ENCODE measurements around the gene MICU2.
"Not testable (repeated sequence)": the region's sequence is repeated elsewhere in the genome, so short reads cannot be mapped to it uniquely, and the experiment has no call there.

MICU2 gene

DNA sequence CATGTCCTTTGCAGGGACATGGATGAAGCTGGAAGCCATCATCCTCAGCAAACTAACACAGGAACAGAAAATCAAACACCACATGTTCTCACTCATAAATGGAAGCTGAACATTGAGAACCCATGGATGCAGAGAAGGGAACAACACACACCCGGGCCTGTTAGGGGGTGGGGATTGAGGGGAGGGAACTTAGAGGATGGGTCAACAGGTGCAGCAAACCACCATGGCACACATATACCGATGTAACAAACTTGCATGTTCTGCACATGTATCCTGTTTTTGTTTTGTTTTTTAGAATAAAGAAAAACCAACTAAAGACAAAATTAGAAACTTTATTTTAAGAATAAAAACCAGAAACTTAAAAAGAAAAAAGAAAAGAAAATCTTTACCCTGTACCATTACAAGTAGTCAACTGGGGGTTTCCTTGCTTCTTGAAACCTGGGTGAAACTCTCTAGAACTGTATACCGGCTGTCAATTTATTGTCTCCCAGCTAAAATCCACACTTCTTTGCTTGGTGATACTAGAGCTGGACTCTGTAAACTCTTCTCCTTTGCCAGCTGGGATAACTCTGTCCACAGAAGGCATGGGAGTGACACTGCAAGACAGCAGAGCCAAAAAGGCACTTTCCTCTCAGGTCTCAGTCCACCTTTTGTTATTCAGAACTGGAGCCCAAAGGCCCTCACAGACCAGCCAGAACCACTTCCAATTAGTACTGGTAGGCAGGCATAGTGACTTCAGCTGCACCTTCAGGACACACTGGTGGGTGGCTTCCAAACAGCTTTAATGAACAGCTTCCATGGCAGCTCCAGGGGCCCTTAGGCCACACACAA is 9.0 kb downstream of the MICU2 start:
- no peak for DNase-seq (ENCODE audit: low read depth)

DNA sequence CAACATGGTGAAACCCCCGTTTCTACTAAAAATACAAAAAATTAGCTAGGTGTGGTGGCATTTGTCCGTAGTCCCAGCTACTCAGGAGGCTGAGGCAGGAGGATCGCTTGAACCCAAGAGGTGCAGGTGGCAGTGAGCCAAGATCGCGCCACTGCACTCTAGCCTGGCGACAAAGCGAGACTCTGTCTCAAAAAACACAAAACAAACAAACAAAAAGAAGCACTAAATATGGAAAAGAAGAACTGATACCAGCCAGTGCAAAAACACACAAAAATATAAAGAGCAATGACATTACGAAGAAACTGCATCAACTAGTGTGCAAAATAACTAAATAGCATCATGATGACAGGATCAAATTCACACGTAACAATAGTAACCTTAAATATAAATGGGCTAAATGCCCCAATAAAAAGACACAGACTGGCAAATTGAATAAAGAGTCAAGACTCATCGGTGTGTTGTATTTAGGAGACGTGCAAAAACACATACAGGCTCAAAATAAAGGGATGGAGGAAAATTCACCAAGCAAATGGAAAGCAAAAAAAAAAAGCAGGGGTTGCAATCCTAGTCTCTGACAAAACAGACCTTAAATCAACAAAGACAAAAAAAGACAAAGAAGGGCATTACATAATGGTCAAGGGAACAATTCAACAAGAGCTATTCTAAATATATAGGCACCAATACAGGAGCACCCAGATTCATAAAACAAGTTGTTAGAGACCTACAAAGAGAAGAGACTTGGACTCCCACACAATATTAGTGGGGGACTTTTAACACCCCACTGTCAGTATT is 13.1 kb downstream of the MICU2 start:
- DNase-seq (ENCODE audit: low read depth): not testable (repeated sequence)

DNA sequence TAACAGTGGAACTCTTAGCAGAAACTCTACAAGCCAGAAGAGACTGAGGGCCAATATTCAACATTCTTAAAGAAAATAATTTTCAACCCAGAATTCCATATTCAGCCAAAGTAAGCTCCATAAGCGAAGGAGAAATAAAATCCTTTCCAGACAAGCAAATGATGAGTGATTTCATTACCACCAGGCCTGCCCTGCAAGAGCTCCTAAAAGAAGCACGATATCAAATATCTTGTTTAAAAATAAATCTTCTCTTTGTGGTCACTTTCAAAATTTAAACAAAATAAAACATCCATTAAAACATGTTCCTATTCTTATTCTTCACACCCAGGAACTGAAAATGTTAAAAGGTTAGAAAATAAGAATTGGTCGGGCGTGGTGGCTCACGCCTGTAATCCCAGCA is 13.7 kb downstream of the MICU2 start:
- no peak for DNase-seq (ENCODE audit: low read depth)

GRCh38 chr13:21589510-21589909 is 14.5 kb downstream of the MICU2 start:
- DNase-seq (ENCODE audit: low read depth): not testable (repeated sequence)

DNA sequence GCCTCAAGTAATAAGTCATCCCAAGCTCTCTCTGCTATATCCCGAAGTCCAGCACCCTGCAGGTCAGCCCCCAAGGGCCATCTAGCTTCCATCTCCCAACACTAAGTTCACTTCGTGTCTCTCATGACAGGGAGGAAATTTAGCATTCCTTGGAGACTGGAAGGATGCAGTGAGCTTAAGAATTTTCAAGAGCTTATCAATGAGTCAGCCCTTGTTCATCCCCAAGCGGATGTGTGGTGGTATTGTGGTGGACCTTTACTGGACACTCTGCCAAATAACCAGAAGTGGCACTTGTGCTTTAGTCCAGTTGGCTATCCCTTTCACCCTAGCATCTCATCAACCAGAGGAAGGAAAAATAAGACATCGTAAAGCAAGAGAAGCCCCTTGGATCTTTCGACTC is 15.6 kb downstream of the MICU2 start:
- not testable (repeated sequence) for DNase-seq (ENCODE audit: low read depth)

DNA sequence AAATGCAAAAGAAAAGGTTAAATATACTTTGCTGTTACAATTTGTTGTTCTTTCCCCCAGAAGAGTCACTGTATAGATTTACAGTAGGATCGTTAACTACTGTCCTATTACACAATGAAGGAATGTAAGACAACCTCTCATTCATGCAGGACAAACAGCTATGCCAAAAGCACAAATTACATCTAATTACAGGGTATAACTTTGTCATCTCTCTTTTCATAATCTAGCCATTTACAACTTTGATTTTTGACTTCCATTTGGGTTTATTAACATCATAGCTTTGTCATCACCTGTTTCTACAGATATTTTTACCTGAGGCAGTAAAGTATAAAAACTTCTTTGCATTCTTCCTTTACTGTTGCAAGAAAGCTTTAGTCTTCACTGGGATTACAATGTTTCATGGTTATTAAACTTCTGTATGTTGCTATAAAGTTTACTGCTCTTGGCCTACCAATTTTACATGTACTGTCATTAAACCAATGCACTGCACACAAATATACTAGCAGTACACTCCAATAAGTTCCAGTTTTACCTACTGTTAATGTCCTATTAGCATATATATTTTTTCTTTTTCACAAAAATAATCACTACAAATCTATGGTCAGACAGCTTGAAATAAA is 18.9 kb downstream of the MICU2 start:
- DNase-seq (ENCODE audit: low read depth): no peak

DNA sequence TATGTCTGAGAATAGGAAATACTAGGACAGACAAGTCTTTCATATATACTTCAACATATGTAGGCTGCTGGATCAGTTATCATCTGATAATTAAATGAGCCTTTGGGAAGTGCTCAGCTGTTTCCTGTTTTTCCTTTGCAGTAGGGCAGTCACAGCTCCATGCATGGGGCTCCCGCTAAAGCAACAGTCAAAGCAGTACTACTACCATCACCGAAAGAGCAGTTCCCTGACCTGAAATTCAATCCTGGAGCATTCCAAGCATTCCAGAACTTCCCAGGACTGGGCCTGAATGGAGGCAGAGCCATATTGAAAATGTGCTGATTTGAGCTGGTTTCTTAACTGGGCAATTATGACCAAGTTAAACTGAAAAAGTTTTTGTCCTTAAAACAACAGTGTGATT is 20.5 kb downstream of the MICU2 start:
- DNase-seq (ENCODE audit: low read depth): no peak

DNA sequence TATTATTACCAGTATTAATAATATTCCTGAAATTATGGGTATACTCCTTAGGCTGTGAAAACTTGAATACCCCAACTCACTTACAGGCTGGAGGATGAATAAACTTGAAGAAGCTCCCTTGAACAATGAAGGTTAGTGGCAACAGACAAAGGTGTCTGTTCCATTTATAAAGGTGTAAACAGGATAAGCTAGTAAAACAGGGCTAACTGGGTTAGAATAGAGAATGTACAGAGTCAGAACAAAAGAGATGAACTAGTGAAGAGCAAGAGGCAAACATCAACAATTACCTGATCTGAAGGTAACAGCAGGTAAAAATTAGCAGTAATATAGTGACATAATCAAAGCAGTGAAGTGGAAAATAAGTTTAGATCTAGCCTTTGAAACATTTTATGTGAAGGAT is 23.2 kb downstream of the MICU2 start:
- DNase-seq (ENCODE audit: low read depth): no peak

- DNase-seq (ENCODE audit: low read depth): no peak
These were observed 24.1 kb downstream of the MICU2 start for GRCh38 chr13:21579754-21580316.

DNA sequence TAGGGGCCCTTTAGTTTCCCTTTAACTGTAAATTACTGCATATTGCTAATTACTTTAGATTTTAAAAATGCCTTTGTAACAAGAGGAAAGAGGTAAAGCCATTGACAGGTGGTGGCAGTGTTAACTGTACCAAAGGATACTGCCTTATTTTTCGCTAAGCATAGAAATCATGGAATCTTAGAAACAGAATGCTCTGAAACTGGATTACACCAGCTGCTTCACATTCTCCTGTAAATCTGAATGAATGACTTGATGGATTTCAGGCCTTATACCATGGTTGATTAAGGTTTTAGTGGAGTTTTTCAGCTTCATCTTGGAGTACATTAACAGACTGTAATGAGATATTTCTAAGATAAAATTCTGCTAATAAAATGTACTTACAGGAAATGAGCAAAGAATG is 25.2 kb downstream of the MICU2 start:
- DNase-seq (ENCODE audit: low read depth): no peak

DNA sequence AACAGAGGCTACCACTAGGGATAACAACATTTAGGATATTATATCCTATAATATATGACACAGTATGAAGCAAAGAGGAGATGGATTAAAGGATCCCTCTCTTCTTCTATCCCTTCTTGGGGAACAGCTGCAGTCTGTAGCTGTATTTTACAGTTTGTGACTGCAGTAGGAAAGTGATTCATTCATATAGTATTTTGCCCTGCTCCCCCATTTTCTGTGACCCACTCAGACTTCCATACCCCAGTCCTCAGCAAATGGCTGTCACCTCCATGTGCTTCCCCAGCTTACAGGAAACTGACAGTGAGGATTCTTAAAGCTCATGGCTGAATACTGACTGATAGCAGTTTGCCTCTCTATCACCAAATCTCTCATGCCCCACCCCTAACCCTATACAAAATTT is 27.5 kb downstream of the MICU2 start:
- no peak for DNase-seq (ENCODE audit: low read depth)

GRCh38 chr13:21573920-21574712 is 29.9 kb downstream of the MICU2 start:
- no peak for DNase-seq (ENCODE audit: low read depth)

DNA sequence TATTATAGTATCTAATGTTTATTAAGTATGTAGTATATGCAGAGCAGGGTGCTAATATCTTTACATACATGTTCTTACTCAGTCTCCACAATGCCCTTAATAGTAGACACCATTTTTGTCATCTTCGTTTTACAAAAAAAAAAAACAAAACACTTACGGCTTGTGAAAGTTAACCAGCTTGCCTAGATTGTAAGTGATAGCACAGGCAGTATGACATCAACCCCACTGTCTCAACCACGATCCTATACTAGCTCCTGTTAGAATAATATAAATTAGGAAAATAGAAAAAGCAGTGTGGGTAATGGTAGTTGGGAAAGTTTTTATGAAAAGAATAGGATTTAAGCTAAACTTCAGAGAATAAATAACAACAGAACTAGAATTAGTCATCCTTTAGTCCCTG is 34.3 kb downstream of the MICU2 start:
- DNase-seq (ENCODE audit: low read depth): no peak

DNA sequence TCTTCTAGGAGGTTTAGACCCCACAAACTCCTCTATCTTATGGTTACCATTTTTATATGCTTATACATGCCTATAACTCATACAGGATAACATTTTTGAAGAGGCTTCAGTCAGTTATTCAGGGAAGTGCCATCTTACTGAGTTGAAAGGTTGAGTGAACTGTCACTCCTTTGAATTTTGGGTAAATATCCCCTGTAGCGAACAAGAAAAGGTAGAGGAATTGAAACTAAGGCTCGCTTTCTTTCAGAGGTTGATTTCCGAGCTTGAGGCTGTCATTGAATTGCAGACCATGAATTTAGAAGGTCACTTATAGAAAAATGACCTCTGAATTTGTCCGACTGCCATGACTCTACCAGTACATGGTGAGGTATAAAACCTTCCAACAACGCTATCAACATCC is 35.1 kb downstream of the MICU2 start:
- no peak for DNase-seq (ENCODE audit: low read depth)

DNA sequence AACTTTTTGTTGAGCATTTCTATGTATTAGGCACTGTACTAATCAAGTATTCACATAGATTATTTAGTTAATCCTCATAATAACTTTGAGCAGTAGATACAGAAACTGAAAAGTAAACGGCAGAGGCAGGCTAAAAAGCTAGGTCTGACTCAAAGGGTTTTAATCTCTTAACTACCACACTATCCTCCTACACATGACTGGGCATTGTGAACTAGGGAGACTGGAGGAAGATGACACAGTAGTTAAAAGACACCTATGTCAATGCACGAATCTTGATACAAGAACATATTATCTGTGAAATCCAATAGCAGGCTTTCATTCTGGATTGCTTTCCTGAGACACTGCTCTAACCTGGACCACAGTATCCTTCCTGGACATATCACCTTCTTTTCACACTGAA is 36.3 kb downstream of the MICU2 start:
- DNase-seq (ENCODE audit: low read depth): no peak

DNA sequence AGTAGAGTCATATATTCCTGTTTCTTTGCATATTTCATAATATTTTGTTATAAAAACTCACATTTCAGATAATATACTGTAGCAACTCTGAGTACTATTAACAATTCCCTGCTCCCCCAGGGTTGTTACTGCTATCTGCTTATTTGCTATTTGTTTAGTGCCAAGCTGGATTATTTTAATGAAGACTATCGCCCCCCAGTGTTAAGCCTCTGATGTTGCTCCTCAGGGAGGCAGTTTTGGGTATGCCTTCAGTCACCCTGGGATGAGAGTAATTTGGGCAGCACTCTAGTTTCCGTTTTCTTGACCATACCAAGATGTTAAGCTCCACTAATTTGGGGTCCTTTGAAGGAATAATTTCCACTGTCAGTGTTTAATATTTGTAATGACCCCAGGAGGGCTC is 46.0 kb downstream of the MICU2 start:
- DNase-seq (ENCODE audit: low read depth): no peak

GRCh38 chr13:21556051-21556450 is 47.9 kb downstream of the MICU2 start:
- DNase-seq (ENCODE audit: low read depth): no peak

GRCh38 chr13:21553261-21553660 is 50.7 kb downstream of the MICU2 start:
- not testable (repeated sequence) for DNase-seq (ENCODE audit: low read depth)

- DNase-seq (ENCODE audit: low read depth): no peak
These were observed 53.1 kb downstream of the MICU2 start for GRCh38 chr13:21550918-21551317.

- DNase-seq (ENCODE audit: low read depth): no peak
These were observed 54.3 kb downstream of the MICU2 start for GRCh38 chr13:21549633-21550032.

DNA sequence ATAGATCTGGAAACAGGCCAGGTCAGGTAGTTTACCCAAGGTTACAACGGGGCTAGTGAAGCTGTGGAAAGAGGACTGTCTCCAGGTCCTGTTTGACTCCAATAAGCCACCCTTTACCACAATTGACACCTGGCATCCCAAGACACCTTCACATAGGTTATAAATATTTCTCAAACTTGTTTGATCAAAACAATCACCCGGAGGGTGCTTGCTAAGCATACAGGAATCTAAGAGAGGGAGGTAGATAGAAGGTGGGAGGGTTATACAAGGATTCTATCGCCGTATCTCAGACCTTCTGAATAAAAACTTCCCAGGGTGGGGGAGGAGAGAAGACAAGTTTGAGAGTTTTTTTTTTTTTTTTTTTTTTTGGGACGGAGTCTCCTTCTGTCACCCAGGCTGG is 55.4 kb downstream of the MICU2 start:
- DNase-seq (ENCODE audit: low read depth): no peak

DNA sequence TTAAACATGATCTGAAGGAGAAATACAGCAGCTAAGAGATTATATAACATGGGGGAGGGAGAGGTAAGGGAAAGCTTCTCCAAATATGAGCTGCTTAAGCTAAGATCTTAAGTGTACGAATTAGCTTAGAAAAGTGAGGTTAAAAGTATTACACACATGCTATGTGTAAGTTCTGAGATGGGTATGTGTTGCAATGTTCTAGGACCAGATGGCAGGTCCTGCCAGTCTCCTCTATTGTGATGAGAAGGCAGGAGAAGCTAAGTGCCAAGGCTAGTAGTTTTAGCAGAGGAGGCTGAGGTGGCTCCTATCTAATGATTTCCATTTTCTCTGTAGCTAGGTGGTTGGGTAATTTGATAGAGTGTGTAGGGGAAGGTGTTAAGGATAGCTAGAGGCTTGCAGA is 57.6 kb downstream of the MICU2 start:
- DNase-seq (ENCODE audit: low read depth): no peak

Measured in stimulated activated CD8-positive, alpha-beta memory T cell treated with anti-CD3 and anti-CD28 coated beads, Interleukin-12 subunit alpha, Interleukin-12 subunit beta, amount 100 ng/mL, for 1 hour (primary cell).